Esophagus (tissue), 2 donors: ENCODE measurements around the gene CDCA4. TPM values are rescaled to one million over a fixed set of nuclear protein-coding genes. Genes with fewer than 3 reads are reported as not detected.

ENCODE experiments used
- H3K27ac ChIP-seq, 2 donors: one replicate each; pipeline ENCODE4 v1.5.1; 2013; ENCODE audit warnings: low read depth in 2 of 2, mild to moderate bottlenecking in 2 of 2, inconsistent platforms in 1 of 2, low read length in 1 of 2, moderate library complexity in 1 of 2
- H3K27me3 ChIP-seq, 2 donors: one replicate each; pipeline ENCODE4 v1.6.1; 2013; ENCODE audit warnings: low read length in 2 of 2, control low read depth in 1 of 2, mild to moderate bottlenecking in 1 of 2; ENCODE audit not compliant: insufficient read depth in 2 of 2, control insufficient read depth in 1 of 2
- H3K36me3 ChIP-seq, 2 donors: one replicate each; pipeline ENCODE4 v1.6.1; 2013; ENCODE audit warnings: low read length in 1 of 2; ENCODE audit not compliant: control insufficient read depth in 2 of 2, insufficient read depth in 2 of 2
- H3K4me1 ChIP-seq, 2 donors: one replicate each; pipeline ENCODE4 v1.6.1; 2013; ENCODE audit warnings: low read length in 1 of 2; ENCODE audit not compliant: control insufficient read depth in 2 of 2, insufficient read depth in 2 of 2
- H3K4me3 ChIP-seq, 2 donors: one replicate each; pipeline ENCODE4 v1.5.1; 2013; ENCODE audit warnings: low read length in 2 of 2, mild to moderate bottlenecking in 2 of 2, low read depth in 1 of 2, moderate library complexity in 1 of 2
- H3K9me3 ChIP-seq, 2 donors: one replicate each; pipeline ENCODE4 v1.6.1; 2013; ENCODE audit warnings: mild to moderate bottlenecking in 2 of 2, low read depth in 1 of 2, low read length in 1 of 2, moderate library complexity in 1 of 2; ENCODE audit not compliant: control insufficient read depth in 2 of 2, insufficient read depth in 1 of 2
- WGBS, 2 donors: extraction: QIAGEN DNeasy Blood & Tissue Kit; methylation state at CpG; one replicate each; pipeline ENCODE4 v1.1.7; 2013; 5-methylcytosine and 5-hydroxymethylcytosine counted together
- polyA plus RNA-seq, 2 donors: library from polyadenylated mRNA; stranded (reverse); fragments of 200-250 nt; gene quantifications; one replicate each; pipeline ENCODE4 v1.2.3, GENCODE V29; 2013
- donor health status: healthy with polysubstance abuse.
- donor health status: Bipolar disorder and iron deficiency.

The CDCA4 gene
- 10 to 100 TPM; 23.5 to 24.7 TPM for polyA plus RNA-seq

DNA sequence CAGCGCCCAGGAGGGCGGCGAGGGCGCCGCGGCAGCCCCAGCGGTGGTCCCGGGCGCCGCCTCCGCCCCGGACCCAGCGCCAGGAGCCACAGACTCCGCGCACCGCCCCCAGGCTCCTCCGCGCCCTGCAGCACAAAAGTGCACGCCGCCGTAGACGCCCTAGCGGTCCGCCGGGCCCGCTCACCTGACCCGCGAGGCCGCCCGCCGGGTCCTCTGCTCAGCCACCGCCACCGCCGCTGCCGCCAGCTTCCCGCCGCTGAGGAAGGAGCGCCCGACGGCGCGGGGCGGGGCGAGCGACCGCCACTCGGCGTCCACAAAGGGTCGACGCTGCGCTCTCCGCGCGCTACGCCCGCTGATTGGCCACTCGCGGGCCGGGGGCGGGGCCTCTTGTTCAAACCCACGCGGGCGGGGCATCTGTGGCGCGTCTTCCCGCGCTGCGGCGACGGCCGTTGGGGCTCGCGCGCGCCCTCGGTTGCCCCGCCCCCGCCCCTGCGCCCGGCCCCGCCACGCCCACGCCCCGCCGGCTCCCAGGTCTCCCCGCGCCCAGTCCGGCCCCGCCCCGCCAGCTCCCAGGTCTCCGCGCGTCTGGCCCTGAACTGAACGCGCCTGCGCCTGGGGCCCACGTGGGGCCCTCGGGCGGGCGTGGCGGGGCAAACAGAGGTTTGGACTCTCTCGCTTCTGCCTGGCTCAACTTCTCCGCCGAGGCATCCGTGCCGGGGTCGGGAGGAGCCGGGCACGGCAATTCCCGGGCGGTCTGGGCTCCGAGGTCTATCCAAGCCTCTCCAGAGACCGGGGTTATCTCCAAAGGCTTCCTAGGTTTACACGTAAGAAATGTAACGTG is at the start of gene CDCA4:
CDCA4 (minus strand) TSS at position 269 of the 841 bp plus-strand sequence. CDS start 9,154 bp downstream, outside the sequence.
- no peaks in the 10 kb centered on the region for H3K9me3 ChIP-seq
- peak within 1 kb of the TSS; percentile 92 to 95 for H3K27ac ChIP-seq
- peaks cover 0 to 2% of the 10 kb centered on the region in 2 donors for H3K36me3 ChIP-seq
- 1% methylated on average over 74 to 115 of the region's 115 CpGs for WGBS, 2 donors
- no peaks in the 10 kb centered on the region for H3K27me3 ChIP-seq
- H3K4me1 ChIP-seq: peaks cover 0 to 11% of the 10 kb centered on the region in 2 donors
- H3K4me3 ChIP-seq: peak within 1 kb of the TSS; percentile 90 to 91

DNA sequence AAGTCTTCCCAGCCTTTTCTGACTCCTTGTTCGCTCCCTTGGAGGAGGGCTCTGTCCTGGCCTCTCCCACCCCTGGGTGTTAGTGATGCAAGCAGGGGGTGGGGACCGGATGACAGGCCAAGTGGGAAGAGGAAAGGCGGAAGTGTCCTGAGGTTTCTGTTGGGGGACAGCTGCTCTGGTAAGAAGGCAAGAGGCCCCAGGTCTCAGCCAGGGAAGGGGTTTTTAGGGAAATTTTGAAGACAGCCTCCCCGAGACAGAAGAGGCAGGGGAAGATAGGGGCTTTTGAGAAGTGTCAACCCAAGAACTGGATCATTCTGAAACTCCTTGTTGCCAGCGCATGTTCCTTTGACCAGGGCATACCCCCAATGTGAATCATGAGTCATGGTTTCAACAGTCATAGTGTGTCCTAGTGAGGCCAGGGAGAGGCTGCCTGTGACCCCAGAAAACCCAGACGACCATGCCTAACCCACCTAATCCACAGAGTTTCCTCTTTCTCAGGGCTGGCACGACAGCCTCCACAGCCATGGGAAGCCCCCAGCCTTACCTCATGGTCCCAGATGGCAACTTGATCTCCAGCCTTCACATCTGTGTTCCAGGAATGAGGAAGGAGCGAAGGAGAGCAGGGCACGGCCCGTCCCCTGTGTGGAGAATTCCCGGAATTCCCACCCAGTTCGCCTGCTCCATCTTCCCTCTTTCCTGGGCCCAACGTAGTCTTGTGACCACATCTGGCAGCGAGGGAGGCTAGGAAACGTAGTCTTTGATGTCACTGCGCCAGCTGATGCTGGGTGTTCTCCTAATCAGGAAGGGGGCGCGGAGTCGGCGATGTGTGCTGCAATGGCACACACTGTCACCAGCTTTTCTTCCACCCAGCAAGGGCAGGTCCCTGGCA is 49.2 kb upstream of the CDCA4 start:
- 64 to 67% methylated on average over 20 of the region's 20 CpGs for WGBS, 2 donors
- Histone ChIP-seq H3K27ac (no peak overlapping the region), H3K4me3 (no peak overlapping the region), H3K4me1 (peaks cover 3 to 7% of the 10 kb centered on the region in 2 donors), H3K27me3 (no peaks in the 10 kb centered on the region), H3K9me3 (no peaks in the 10 kb centered on the region), H3K36me3 (no peaks in the 10 kb centered on the region)

- H3K27me3 ChIP-seq: no peaks in the 10 kb centered on the region
- no peak overlapping the region for H3K4me3 ChIP-seq
- no peaks in the 10 kb centered on the region for H3K9me3 ChIP-seq
- peaks cover 3 to 7% of the 10 kb centered on the region in 2 donors for H3K4me1 ChIP-seq
- no peaks in the 10 kb centered on the region for H3K36me3 ChIP-seq
- no peak overlapping the region for H3K27ac ChIP-seq
- WGBS, 2 donors: 77 to 78% methylated on average over 10 of the region's 10 CpGs
These were observed 48.6 kb upstream of the CDCA4 start for GRCh38 chr14:105069522-105069870.

- no peaks in the 10 kb centered on the region for H3K36me3 ChIP-seq
- H3K4me1 ChIP-seq: peaks cover 3 to 7% of the 10 kb centered on the region in 2 donors
- WGBS, 2 donors: 73 to 77% methylated on average over 13 of the region's 13 CpGs
- no peak overlapping the region for H3K4me3 ChIP-seq
- no peaks in the 10 kb centered on the region for H3K9me3 ChIP-seq
- H3K27me3 ChIP-seq: no peaks in the 10 kb centered on the region
- no peak overlapping the region for H3K27ac ChIP-seq
These were observed 47.9 kb upstream of the CDCA4 start for GRCh38 chr14:105068818-105069217.

- H3K27me3 ChIP-seq: no peaks in the 10 kb centered on the region
- no peaks in the 10 kb centered on the region for H3K9me3 ChIP-seq
- WGBS, 2 donors: 95 to 98% methylated on average over 12 of the region's 12 CpGs
- H3K4me1 ChIP-seq: peaks cover 3 to 7% of the 10 kb centered on the region in 2 donors
- H3K27ac ChIP-seq: no peak overlapping the region
- no peak overlapping the region for H3K4me3 ChIP-seq
- no peaks in the 10 kb centered on the region for H3K36me3 ChIP-seq
These were observed 47.1 kb upstream of the CDCA4 start for GRCh38 chr14:105067969-105068301.

DNA sequence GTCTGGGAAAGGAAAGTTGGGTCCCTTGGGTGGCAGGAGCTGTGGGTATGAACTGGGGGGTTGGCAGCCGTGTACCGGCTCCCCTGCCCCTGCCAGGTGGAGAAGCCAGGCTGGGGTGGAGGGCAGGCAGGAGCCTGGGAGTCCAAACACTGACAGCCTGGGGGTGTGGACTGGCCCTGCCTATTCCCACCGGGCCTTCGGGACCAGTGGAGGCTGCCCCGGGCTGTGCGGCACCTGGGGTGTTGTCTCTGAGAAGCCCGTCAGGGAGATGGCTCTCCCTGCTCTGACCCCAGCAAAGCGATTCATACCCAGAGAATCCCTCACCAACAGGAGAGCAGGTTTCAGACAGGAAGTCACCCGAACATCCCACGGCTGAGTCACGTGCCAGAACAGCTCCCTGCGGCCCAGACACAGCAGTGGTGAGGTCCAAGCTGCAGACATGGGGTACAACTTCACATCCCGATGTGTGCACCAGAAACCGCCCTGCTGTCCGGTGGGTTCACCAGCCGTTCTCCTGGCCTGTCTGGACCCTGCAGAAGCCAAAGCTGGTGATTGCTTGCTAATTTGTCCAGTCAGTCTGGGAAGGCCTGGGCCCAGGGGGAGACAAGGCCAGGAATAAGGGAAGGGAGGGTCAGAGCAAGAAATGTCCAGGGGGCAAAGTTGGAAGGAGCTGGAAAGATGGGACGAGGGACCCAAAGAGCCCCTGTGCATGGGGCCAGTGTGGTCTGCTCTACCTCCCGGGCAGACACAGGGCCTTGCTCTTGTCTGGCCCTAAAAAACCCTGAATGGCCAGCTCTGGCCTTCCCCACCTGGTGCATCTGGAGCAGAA is 46.5 kb upstream of the CDCA4 start:
- H3K4me3 ChIP-seq: no peak overlapping the region
- WGBS, 2 donors: 61 to 63% methylated on average over 17 to 18 of the region's 18 CpGs
- H3K27me3 ChIP-seq: no peaks in the 10 kb centered on the region
- no peaks in the 10 kb centered on the region for H3K9me3 ChIP-seq
- H3K27ac ChIP-seq: peak overlapping the region in 1 of 2 donors; percentile 19
- H3K36me3 ChIP-seq: no peaks in the 10 kb centered on the region
- H3K4me1 ChIP-seq: peaks cover 3 to 7% of the 10 kb centered on the region in 2 donors

- Histone ChIP-seq H3K27me3 (no peaks in the 10 kb centered on the region), H3K27ac (peak overlapping the region; percentile 44 to 68), H3K4me1 (peaks cover 3 to 7% of the 10 kb centered on the region in 2 donors), H3K9me3 (no peaks in the 10 kb centered on the region), H3K4me3 (no peak overlapping the region), H3K36me3 (no peaks in the 10 kb centered on the region)
- 81 to 84% methylated on average over 28 of the region's 28 CpGs for WGBS, 2 donors
These were observed 45.6 kb upstream of the CDCA4 start for GRCh38 chr14:105066240-105067071.

DNA sequence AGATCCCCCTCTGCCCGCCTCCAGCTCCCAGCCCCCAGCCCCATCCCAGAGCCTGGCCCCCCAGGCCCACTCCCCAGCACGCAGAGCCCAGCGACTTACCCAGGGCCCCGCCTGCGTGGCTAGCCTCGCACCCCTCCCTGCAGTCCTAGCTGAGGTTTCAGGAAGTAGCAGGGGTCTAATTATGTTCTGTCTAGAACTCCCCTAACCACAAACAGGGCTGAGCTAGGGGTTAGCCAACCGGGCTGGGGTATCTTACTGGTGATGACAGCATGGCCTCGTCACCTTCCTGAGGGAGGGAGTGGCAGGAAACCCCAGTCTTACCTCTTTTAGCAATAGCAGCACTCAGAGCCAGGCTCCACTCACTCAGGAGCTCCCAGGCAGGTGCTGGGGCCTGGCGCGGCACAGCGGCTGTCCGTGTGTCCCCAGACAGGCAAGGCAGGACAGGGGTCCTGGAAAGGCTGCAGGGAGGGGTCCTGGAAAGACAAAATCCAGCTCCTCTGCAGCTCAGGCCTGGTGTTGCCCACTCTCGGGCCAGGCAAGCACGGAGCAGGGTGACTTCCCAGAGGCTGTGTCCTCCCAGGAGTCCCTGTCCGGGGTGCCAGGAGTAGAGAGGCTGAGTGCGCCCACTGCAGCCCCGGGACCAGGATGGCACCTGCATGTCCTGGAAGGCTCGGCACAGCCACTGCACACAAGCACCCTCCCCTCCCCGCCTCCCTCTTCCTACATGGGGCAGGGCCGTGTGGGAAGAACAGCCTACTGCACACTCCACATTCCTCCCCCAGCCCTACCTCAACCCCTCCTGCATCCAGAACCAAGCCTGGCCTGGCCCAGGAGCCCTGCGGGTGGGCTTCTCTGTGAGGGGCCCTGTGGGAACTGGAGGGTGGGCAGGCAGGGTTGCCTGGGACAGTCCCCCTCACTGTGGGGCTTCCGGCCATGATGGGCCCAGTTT is 44.7 kb upstream of the CDCA4 start, which contains the start of gene GPR132:
GPR132 (minus strand) TSS at position 151 of the 949 bp plus-strand sequence. CDS start 10,010 bp downstream, outside the sequence.
- Histone ChIP-seq H3K27ac (peak within 1 kb of the TSS; percentile 62 to 68), H3K9me3 (no peaks in the 10 kb centered on the region), H3K27me3 (no peaks in the 10 kb centered on the region), H3K4me1 (peaks cover 3 to 5% of the 10 kb centered on the region in 2 donors), H3K4me3 (peak within 1 kb of the TSS; percentile 10 to 26), H3K36me3 (no peaks in the 10 kb centered on the region)
- WGBS, 2 donors: 64 to 70% methylated on average over 21 to 22 of the region's 22 CpGs
